Measurements from ENCODE around the gene MICA. TPM values are rescaled to one million over a fixed set of nuclear protein-coding genes. Genes with fewer than 3 reads are reported as not detected.
"Not testable (repeated sequence)": the region's sequence is repeated elsewhere in the genome, so short reads cannot be mapped to it uniquely, and the experiment has no call there.

Gene MICA
- total and polyA plus RNA-seq, 2 experiments from 2014 or later: 36.0 to 41.9 TPM

GRCh38 chr6:31401403-31401802, 2.0 kb upstream of the MICA start:
- no peaks in the 10 kb centered on the region for H3K27me3 ChIP-seq
- peak overlapping the region; percentile 86 for H3K4me2 ChIP-seq
- no peaks in the 10 kb centered on the region for H3K9me3 ChIP-seq (ENCODE audit: low read depth)
- H3K4me1 ChIP-seq (ENCODE audit: insufficient read depth): peaks cover 22% of the 10 kb centered on the region
- H4K20me1 ChIP-seq (ENCODE audit: insufficient read depth, poor library complexity, severe bottlenecking): peaks cover 14% of the 10 kb centered on the region
- DNase-seq (ENCODE audit: low spot score): peak; percentile 55
- peak overlapping the region; percentile 98 for H3K27ac ChIP-seq
- H3K36me3 ChIP-seq (replicated peaks; ENCODE audit: insufficient read depth, low read depth): no peaks in the 10 kb centered on the region
- 58% methylated on average over 4 of the region's 4 CpGs for WGBS (ENCODE audit: low lambda C conversion rate, missing lambda C conversion rate)
- no peaks in the 10 kb centered on the region for H3K9me2 ChIP-seq (replicated peaks; ENCODE audit: insufficient read depth)
- H3K79me2 ChIP-seq: peaks cover 38% of the 10 kb centered on the region
- peak overlapping the region; percentile 89 for H3K4me3 ChIP-seq
- TF ChIP-seq CTCF (IDR thresholded peaks at IDR 0.05; ENCODE audit: poor library complexity): no peak
- no peak for TF ChIP-seq EZH2phosphoT487 (IDR thresholded peaks at IDR 0.05; ENCODE audit: low read depth, severe bottlenecking, unreplicated experiment)
- TF ChIP-seq EZH2 (IDR thresholded peaks at IDR 0.05; ENCODE audit: borderline replicate concordance): no peak
- no peak overlapping the region for H2AFZ ChIP-seq

GRCh38 chr6:31402324-31403282, 792 bp upstream of the MICA start:
- Histone ChIP-seq H3K27ac (peak overlapping the region; percentile 98), H3K4me1 (ENCODE audit: insufficient read depth) (peaks cover 22% of the 10 kb centered on the region), H3K36me3 (replicated peaks; ENCODE audit: insufficient read depth, low read depth) (no peaks in the 10 kb centered on the region), H3K9me3 (ENCODE audit: low read depth) (no peaks in the 10 kb centered on the region), H3K9me2 (replicated peaks; ENCODE audit: insufficient read depth) (no peaks in the 10 kb centered on the region), H4K20me1 (ENCODE audit: insufficient read depth, poor library complexity, severe bottlenecking) (peaks cover 25% of the 10 kb centered on the region), H3K79me2 (peaks cover 50% of the 10 kb centered on the region), H3K4me3 (peak overlapping the region; percentile 41), H3K4me2 (peak overlapping the region; percentile 86), H2AFZ (peak overlapping the region; percentile 43), H3K27me3 (no peaks in the 10 kb centered on the region)
- DNase-seq (ENCODE audit: low spot score): peak; percentile 57
- WGBS (ENCODE audit: low lambda C conversion rate, missing lambda C conversion rate): 30% methylated on average over 26 of the region's 27 CpGs
- TF ChIP-seq EZH2 (IDR thresholded peaks at IDR 0.05; ENCODE audit: borderline replicate concordance) (no peak), EZH2phosphoT487 (IDR thresholded peaks at IDR 0.05; ENCODE audit: low read depth, severe bottlenecking, unreplicated experiment) (no peak), CTCF (IDR thresholded peaks at IDR 0.05; ENCODE audit: poor library complexity) (no peak)

- Histone ChIP-seq H2AFZ (peak overlapping the region; percentile 47), H3K27ac (peak overlapping the region; percentile 79), H4K20me1 (ENCODE audit: insufficient read depth, poor library complexity, severe bottlenecking) (peaks cover 39% of the 10 kb centered on the region), H3K4me2 (peak overlapping the region; percentile 86), H3K79me2 (peaks cover 58% of the 10 kb centered on the region), H3K4me1 (ENCODE audit: insufficient read depth) (peaks cover 17% of the 10 kb centered on the region), H3K4me3 (peak overlapping the region; percentile 65)
- not testable (repeated sequence) for H3K9me3 ChIP-seq (ENCODE audit: low read depth); H3K27me3 ChIP-seq; DNase-seq (ENCODE audit: low spot score); H3K9me2 ChIP-seq (replicated peaks; ENCODE audit: insufficient read depth); H3K36me3 ChIP-seq (replicated peaks; ENCODE audit: insufficient read depth, low read depth)
- 3% methylated on average over 13 of the region's 13 CpGs for WGBS (ENCODE audit: low lambda C conversion rate, missing lambda C conversion rate)
These were observed 618 bp downstream of the MICA start for GRCh38 chr6:31404061-31404364.

GRCh38 chr6:31405996-31406395, 2.6 kb downstream of the MICA start:
- DNase-seq (ENCODE audit: low spot score): no peak
- no peaks in the 10 kb centered on the region for H3K36me3 ChIP-seq (replicated peaks; ENCODE audit: insufficient read depth, low read depth)
- WGBS (ENCODE audit: low lambda C conversion rate, missing lambda C conversion rate): 90% methylated on average over 5 of the region's 5 CpGs
- H3K79me2 ChIP-seq: peaks cover 67% of the 10 kb centered on the region
- H3K4me1 ChIP-seq (ENCODE audit: insufficient read depth): peaks cover 15% of the 10 kb centered on the region
- no peak overlapping the region for H3K27ac ChIP-seq
- H3K4me2 ChIP-seq: no peak overlapping the region
- TF ChIP-seq EZH2phosphoT487 (IDR thresholded peaks at IDR 0.05; ENCODE audit: low read depth, severe bottlenecking, unreplicated experiment) (no peak), CTCF (IDR thresholded peaks at IDR 0.05; ENCODE audit: poor library complexity) (no peak), EZH2 (IDR thresholded peaks at IDR 0.05; ENCODE audit: borderline replicate concordance) (no peak)
- H4K20me1 ChIP-seq (ENCODE audit: insufficient read depth, poor library complexity, severe bottlenecking): peaks cover 57% of the 10 kb centered on the region
- H3K27me3 ChIP-seq: no peaks in the 10 kb centered on the region
- H3K9me3 ChIP-seq (ENCODE audit: low read depth): no peaks in the 10 kb centered on the region
- H3K4me3 ChIP-seq: no peak overlapping the region
- H2AFZ ChIP-seq: no peak overlapping the region
- no peaks in the 10 kb centered on the region for H3K9me2 ChIP-seq (replicated peaks; ENCODE audit: insufficient read depth)
